Activated CD4-positive, alpha-beta T cell treated with anti-CD3 and anti-CD28 coated beads, Interleukin-2, amount 50 U/mL, for 48 hours (primary cell): ENCODE results near the gene POM121.
"Not testable (repeated sequence)": the region's sequence is repeated elsewhere in the genome, so short reads cannot be mapped to it uniquely, and the experiment has no call there.

Experiments used
- DNase-seq, 2 experiments: peaks; one replicate each; pipeline ENCODE4 v3.0.0-alpha.2; 2020

POM121 gene

GRCh38 chr7:72950432-72950831 is 25.5 kb downstream of the POM121 start:
- DNase-seq: not testable (repeated sequence)

- DNase-seq: not testable (repeated sequence)
Measured at GRCh38 chr7:72953901-72954562, 29.1 kb downstream of the POM121 start.

GRCh38 chr7:72954563-72955198 is 29.8 kb downstream of the POM121 start:
- not testable (repeated sequence) for DNase-seq

GRCh38 chr7:72960029-72960428 is 35.1 kb downstream of the POM121 start:
- not testable (repeated sequence) for DNase-seq

GRCh38 chr7:72960626-72961345 is 35.9 kb downstream of the POM121 start:
- DNase-seq: not testable (repeated sequence)

- DNase-seq: not testable (repeated sequence)
Measured at GRCh38 chr7:72961346-72961650, 36.4 kb downstream of the POM121 start.

- DNase-seq: not testable (repeated sequence)
Measured at GRCh38 chr7:72963056-72963455, 38.2 kb downstream of the POM121 start.

- not testable (repeated sequence) for DNase-seq
Measured at GRCh38 chr7:72965186-72965975, 40.5 kb downstream of the POM121 start.

GRCh38 chr7:72966892-72967291 is 42.0 kb downstream of the POM121 start:
- not testable (repeated sequence) for DNase-seq

GRCh38 chr7:72968980-72969516 is 44.2 kb downstream of the POM121 start, which contains the start of gene TRIM74:
TRIM74 (minus strand) TSS chr7:72969466; CDS start chr7:72966157, 3,309 bp downstream.
- DNase-seq: not testable (repeated sequence)

GRCh38 chr7:72969688-72970087 is 44.8 kb downstream of the POM121 start:
- DNase-seq: not testable (repeated sequence)

GRCh38 chr7:72971505-72971904 is 46.6 kb downstream of the POM121 start:
- not testable (repeated sequence) for DNase-seq

- not testable (repeated sequence) for DNase-seq
Measured at GRCh38 chr7:72974781-72975180, 49.9 kb downstream of the POM121 start.

- not testable (repeated sequence) for DNase-seq
Measured at GRCh38 chr7:72975656-72976286, 50.9 kb downstream of the POM121 start.

- not testable (repeated sequence) for DNase-seq
Measured at GRCh38 chr7:72976434-72976833, 51.5 kb downstream of the POM121 start.

GRCh38 chr7:72980382-72980781 is 55.5 kb downstream of the POM121 start:
- not testable (repeated sequence) for DNase-seq

GRCh38 chr7:72982084-72982483 is 57.2 kb downstream of the POM121 start:
- DNase-seq: not testable (repeated sequence)

GRCh38 chr7:72990146-72990913 is 65.4 kb downstream of the POM121 start:
- not testable (repeated sequence) for DNase-seq

- DNase-seq: not testable (repeated sequence)
Measured at GRCh38 chr7:72995484-72995883, 70.6 kb downstream of the POM121 start.

GRCh38 chr7:72997447-72997846 is 72.6 kb downstream of the POM121 start:
- DNase-seq: not testable (repeated sequence)

- not testable (repeated sequence) for DNase-seq
Measured at GRCh38 chr7:72997887-72998468, 73.1 kb downstream of the POM121 start.
